IMR-90 (cell line): ENCODE data around the gene LUC7L3. TPM values are rescaled to one million over a fixed set of nuclear protein-coding genes. Genes with fewer than 3 reads are reported as not detected.

ENCODE experiments used
- ATAC-seq: fragments of 200-7000 bp; cut with Tn5 transposase; 2 replicates; pipeline ENCODE4 v1.9.1; 2020; ENCODE audit warnings: low read depth, mild to moderate bottlenecking, moderate library complexity
- BruUV-seq: library from RNA; stranded (reverse); fragments of 400-500 nt; replicated peaks from 2 replicates; lab custom pipeline; 2021; lab: Mats Ljungman, UMichigan
- CTCF ChIA-PET: fragments of 300-600 bp; formaldehyde crosslinking; extraction: SDS; loops from one replicate; lab custom pipeline; 2021; ENCODE audit warnings: antibody characterized with exemption; lab: Yijun Ruan, JAX
- POLR2A ChIA-PET: fragments of 300-600 bp; sonication (Branson Sonifier 250); formaldehyde crosslinking; loops from one replicate; lab custom pipeline; 2022; ENCODE audit warnings: antibody characterized with exemption; ENCODE audit not compliant: unreplicated experiment; lab: Charles Lee
- DNase-seq: peaks from one replicate; pipeline ENCODE4 v3.0.0; 2013
- H2AFZ ChIP-seq: replicated peaks from 2 replicates; pipeline ENCODE3; 2013; ENCODE audit warnings: low read length, mild to moderate bottlenecking; ENCODE audit not compliant: poor library complexity
- H2AK5ac ChIP-seq: 2 replicates; pipeline ENCODE4 v1.6.1; 2013; ENCODE audit warnings: low read depth, low read length, inconsistent platforms
- H2AK9ac ChIP-seq: replicated peaks from 2 replicates; pipeline ENCODE3; 2013; ENCODE audit warnings: mild to moderate bottlenecking, low read depth, low read length, moderate library complexity; ENCODE audit not compliant: poor library complexity
- H2BK120ac ChIP-seq: 2 replicates; pipeline ENCODE4 v1.6.1; 2013; ENCODE audit warnings: low read depth, low read length, inconsistent platforms
- H2BK15ac ChIP-seq: 3 replicates; pipeline ENCODE4 v1.6.1; 2013; ENCODE audit warnings: low read depth, low read length, inconsistent platforms
- H2BK20ac ChIP-seq: 2 replicates; pipeline ENCODE4 v1.6.1; 2013; ENCODE audit warnings: low read depth, mild to moderate bottlenecking, inconsistent platforms, low read length, moderate library complexity
- H2BK5ac ChIP-seq: 2 replicates; pipeline ENCODE4 v1.6.1; 2013; ENCODE audit warnings: mild to moderate bottlenecking, low read depth, low read length, inconsistent platforms; ENCODE audit not compliant: poor library complexity, severe bottlenecking
- H3K14ac ChIP-seq: replicated peaks from 2 replicates; pipeline ENCODE4 v1.6.1; 2013; ENCODE audit warnings: low read depth, low read length, inconsistent platforms
- H3K18ac ChIP-seq: 2 replicates; pipeline ENCODE4 v1.6.1; 2013; ENCODE audit warnings: low read depth, low read length, control low read depth
- H3K23ac ChIP-seq: 2 replicates; pipeline ENCODE4 v1.6.1; 2013; ENCODE audit warnings: low read depth, low read length, inconsistent platforms
- H3K27ac ChIP-seq: 2 replicates; pipeline ENCODE4 v1.5.1; 2013; ENCODE audit warnings: mild to moderate bottlenecking, control low read depth, low read length; ENCODE audit not compliant: insufficient read depth
- H3K27me3 ChIP-seq: 2 replicates; pipeline ENCODE4 v1.6.1; 2013; ENCODE audit warnings: low read length; ENCODE audit not compliant: control insufficient read depth, insufficient read depth
- H3K36me3 ChIP-seq: 2 replicates; pipeline ENCODE4 v1.6.1; 2013; ENCODE audit warnings: low read length, mixed read lengths; ENCODE audit not compliant: control insufficient read depth, insufficient read depth
- H3K4ac ChIP-seq: 2 replicates; pipeline ENCODE4 v1.6.1; 2013; ENCODE audit warnings: low read depth, low read length, inconsistent platforms
- H3K4me1 ChIP-seq: 2 replicates; pipeline ENCODE4 v1.6.1; 2013; ENCODE audit warnings: low read length, mixed read lengths; ENCODE audit not compliant: control insufficient read depth, insufficient read depth
- H3K4me2 ChIP-seq: 2 replicates; pipeline ENCODE4 v1.6.1; 2013; ENCODE audit warnings: low read depth, mild to moderate bottlenecking, control low read depth, low read length, moderate library complexity
- H3K4me3 ChIP-seq: 2 replicates; pipeline ENCODE4 v1.5.1; 2013; ENCODE audit warnings: low read depth, mild to moderate bottlenecking, control low read depth, low read length, moderate library complexity; ENCODE audit not compliant: insufficient read depth
- H3K56ac ChIP-seq: 2 replicates; pipeline ENCODE4 v1.6.1; 2013; ENCODE audit warnings: low read length, inconsistent platforms; ENCODE audit not compliant: insufficient read depth; ENCODE audit errors: extremely low read depth
- H3K79me1 ChIP-seq, 2 experiments: 2 replicates each; pipeline ENCODE4 v1.6.1; 2013; ENCODE audit warnings: low read length in 2 of 2, inconsistent platforms in 1 of 2, low read depth in 1 of 2
- H3K9ac ChIP-seq: 2 replicates; pipeline ENCODE4 v1.6.1; 2013; ENCODE audit warnings: low read depth, low read length, control low read depth
- H3K9me1 ChIP-seq: 2 replicates; pipeline ENCODE4 v1.6.1; 2013; ENCODE audit warnings: low read length, inconsistent platforms; ENCODE audit not compliant: insufficient read depth
- H3K9me3 ChIP-seq: 2 replicates; pipeline ENCODE4 v1.6.1; 2013; ENCODE audit warnings: low read length; ENCODE audit not compliant: control insufficient read depth, insufficient read depth
- H4K20me1 ChIP-seq: 2 replicates; pipeline ENCODE4 v1.6.1; 2013; ENCODE audit warnings: low read length, inconsistent platforms; ENCODE audit not compliant: insufficient read depth
- H4K5ac ChIP-seq: 2 replicates; pipeline ENCODE4 v1.6.1; 2013; ENCODE audit warnings: mild to moderate bottlenecking, low read depth, low read length, control low read depth
- H4K8ac ChIP-seq, 2 experiments: 2 replicates each; pipeline ENCODE4 v1.6.1; 2013; ENCODE audit warnings: low read depth in 2 of 2, low read length in 2 of 2, control low read depth in 1 of 2, inconsistent platforms in 1 of 2
- H4K91ac ChIP-seq: 2 replicates; pipeline ENCODE4 v1.6.1; 2013; ENCODE audit warnings: low read depth, low read length, inconsistent platforms; ENCODE audit not compliant: insufficient read depth
- BHLHE40 ChIP-seq: fragments of 150-350 bp; IDR thresholded peaks from 2 replicates; pipeline ENCODE4 v1.6.1; 2016; ENCODE audit warnings: mild to moderate bottlenecking, low read depth, low read length
- CEBPB ChIP-seq: IDR thresholded peaks from 2 replicates; pipeline ENCODE4 v1.6.1; 2012; ENCODE audit warnings: low read depth, low read length, improper control_type of control experiment
- CHD1 ChIP-seq: IDR thresholded peaks from 2 replicates; pipeline ENCODE4 v1.6.1; 2012; ENCODE audit warnings: low read depth, low read length, improper control_type of control experiment
- MAFK ChIP-seq: IDR thresholded peaks from 2 replicates; pipeline ENCODE4 v1.6.1; 2012; ENCODE audit warnings: low read depth, low read length, improper control_type of control experiment
- MAZ ChIP-seq: IDR thresholded peaks from 2 replicates; pipeline ENCODE4 v1.6.1; 2012; ENCODE audit warnings: low read depth, mild to moderate bottlenecking, low read length, improper control_type of control experiment, moderate library complexity, borderline replicate concordance
- MXI1 ChIP-seq: IDR thresholded peaks from 2 replicates; pipeline ENCODE4 v1.6.1; 2012; ENCODE audit warnings: low read depth, mild to moderate bottlenecking, low read length, moderate library complexity, borderline replicate concordance
- NFE2L2 ChIP-seq: fragments of 150-350 bp; IDR thresholded peaks from 2 replicates; pipeline ENCODE4 v1.6.1; 2016; ENCODE audit warnings: low read depth, mild to moderate bottlenecking, low read length
- POLR2A ChIP-seq: IDR thresholded peaks from 2 replicates; pipeline ENCODE4 v1.6.1; 2012; ENCODE audit warnings: mild to moderate bottlenecking, low read depth, low read length
- RAD21 ChIP-seq: IDR thresholded peaks from 2 replicates; pipeline ENCODE4 v1.6.1; 2012; ENCODE audit warnings: low read length, improper control_type of control experiment
- RCOR1 ChIP-seq: IDR thresholded peaks from 2 replicates; pipeline ENCODE4 v1.6.1; 2012; ENCODE audit warnings: mild to moderate bottlenecking, low read length, improper control_type of control experiment; ENCODE audit not compliant: insufficient replicate concordance
- RFX5 ChIP-seq: IDR thresholded peaks from 2 replicates; pipeline ENCODE4 v1.8.0; 2012; ENCODE audit warnings: low read depth, mild to moderate bottlenecking, low read length, moderate library complexity
- SMC3 ChIP-seq: fragments of 150-350 bp; IDR thresholded peaks from 2 replicates; pipeline ENCODE4 v1.6.1; 2016; ENCODE audit warnings: low read depth, mild to moderate bottlenecking, antibody characterized with exemption, low read length, moderate library complexity
- WGBS, 2 experiments: methylation state at CpG; one replicate each; pipeline versions ENCODE4 v1.1.5 to v1.1.7; 2013; ENCODE audit warnings: missing lambda C conversion rate in 2 of 2; ENCODE audit not compliant: insufficient read length in 1 of 2; ENCODE audit errors: extremely low coverage in 2 of 2; 5-methylcytosine and 5-hydroxymethylcytosine counted together
- dilution Hi-C: fragments of 300-500 bp; cut with HindIII; formaldehyde crosslinking; loops from one replicate; pipeline ENCODE4 v1.14.3; 2018; ENCODE audit warnings: low sequenced_read_pairs; ENCODE audit not compliant: unreplicated experiment
- in situ Hi-C: fragments of 300-500 bp; cut with MboI; formaldehyde crosslinking; loops from 3 replicates; pipeline ENCODE4 v1.14.3; 2019; ENCODE audit warnings: low sequenced_read_pairs, inconsistent platforms, mixed read lengths
- intact Hi-C: fragments of 100-400 bp; cut with micrococcal nuclease; formaldehyde crosslinking; loops from 2 replicates; pipeline ENCODE4 v1.10.0; 2022
- polyA plus RNA-seq, 3 experiments: library from polyadenylated mRNA; depleted of rRNA; stranded (reverse); fragments of >200 nt; gene quantifications; 2 replicates each; pipeline ENCODE4 v1.2.3, GENCODE V29; 2012; ENCODE audit warnings: low replicate concordance in 1 of 3
- total RNA-seq: library from RNA; depleted of rRNA; stranded (reverse); fragments of >200 nt; gene quantifications from 2 replicates; pipeline ENCODE4 v1.2.3, GENCODE V29; 2012
- TF ChIP-seq, protein P1 (sequence below): conservative IDR thresholded peaks from 2 replicates; pipeline ENCODE4 v1.5.1; 2012; ENCODE audit warnings: mild to moderate bottlenecking, low read depth, low read length, improper control_type of control experiment
- TF ChIP-seq, protein P2 (sequence below): fragments of 150-350 bp; IDR thresholded peaks from 2 replicates; pipeline ENCODE4 v1.6.1; 2016; ENCODE audit warnings: low read depth, mild to moderate bottlenecking, low read length, moderate library complexity, borderline replicate concordance
- TF ChIP-seq, protein P3 (sequence below): fragments of 150-350 bp; IDR thresholded peaks from 2 replicates; pipeline ENCODE4 v1.6.1; 2017; ENCODE audit warnings: mild to moderate bottlenecking, antibody characterized with exemption, low read length, low read depth

Gene LUC7L3
- total and polyA plus RNA-seq, 2 of the 4 experiments (the other 2 are of a cell fraction): 17.7 to 44.7 TPM

DNA sequence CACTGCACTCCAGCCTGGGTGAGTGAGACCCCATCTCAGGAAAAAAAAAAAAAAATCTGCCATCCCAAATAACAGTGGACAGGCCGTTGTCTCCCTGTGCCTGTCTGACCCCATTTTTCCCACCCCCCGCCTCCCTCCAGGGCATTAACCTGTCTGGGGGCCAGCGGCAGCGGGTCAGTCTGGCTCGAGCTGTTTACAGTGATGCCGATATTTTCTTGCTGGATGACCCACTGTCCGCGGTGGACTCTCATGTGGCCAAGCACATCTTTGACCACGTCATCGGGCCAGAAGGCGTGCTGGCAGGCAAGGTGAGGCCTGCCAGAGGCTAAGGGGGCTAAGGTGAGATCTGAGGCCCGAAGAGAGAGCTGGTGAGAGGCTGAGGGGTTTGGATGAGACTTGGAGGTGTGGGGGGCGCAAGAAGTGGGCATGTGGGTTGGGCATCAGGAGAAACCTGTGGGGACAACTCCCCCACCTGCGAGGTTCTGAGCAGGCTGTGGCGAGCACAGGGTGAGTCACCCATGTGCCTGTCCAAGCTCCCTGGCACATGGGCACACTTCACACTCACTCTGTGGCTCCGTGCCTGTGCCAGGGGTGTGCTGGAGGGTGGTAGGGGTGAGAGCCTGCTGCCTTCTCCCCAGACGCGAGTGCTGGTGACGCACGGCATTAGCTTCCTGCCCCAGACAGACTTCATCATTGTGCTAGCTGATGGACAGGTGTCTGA is 46.4 kb upstream of the LUC7L3 start:
- DNase-seq (no peak), ATAC-seq (no peak)
- TF ChIP-seq RCOR1 (no peak), MXI1 (no peak), SMC3 (no peak), BHLHE40 (no peak), POLR2A (no peak), NFE2L2 (no peak), RAD21 (no peak), MAFK (no peak), CHD1 (no peak), MAZ (no peak), RFX5 (no peak), CEBPB (no peak)
- TF ChIP-seq, protein P1, sequence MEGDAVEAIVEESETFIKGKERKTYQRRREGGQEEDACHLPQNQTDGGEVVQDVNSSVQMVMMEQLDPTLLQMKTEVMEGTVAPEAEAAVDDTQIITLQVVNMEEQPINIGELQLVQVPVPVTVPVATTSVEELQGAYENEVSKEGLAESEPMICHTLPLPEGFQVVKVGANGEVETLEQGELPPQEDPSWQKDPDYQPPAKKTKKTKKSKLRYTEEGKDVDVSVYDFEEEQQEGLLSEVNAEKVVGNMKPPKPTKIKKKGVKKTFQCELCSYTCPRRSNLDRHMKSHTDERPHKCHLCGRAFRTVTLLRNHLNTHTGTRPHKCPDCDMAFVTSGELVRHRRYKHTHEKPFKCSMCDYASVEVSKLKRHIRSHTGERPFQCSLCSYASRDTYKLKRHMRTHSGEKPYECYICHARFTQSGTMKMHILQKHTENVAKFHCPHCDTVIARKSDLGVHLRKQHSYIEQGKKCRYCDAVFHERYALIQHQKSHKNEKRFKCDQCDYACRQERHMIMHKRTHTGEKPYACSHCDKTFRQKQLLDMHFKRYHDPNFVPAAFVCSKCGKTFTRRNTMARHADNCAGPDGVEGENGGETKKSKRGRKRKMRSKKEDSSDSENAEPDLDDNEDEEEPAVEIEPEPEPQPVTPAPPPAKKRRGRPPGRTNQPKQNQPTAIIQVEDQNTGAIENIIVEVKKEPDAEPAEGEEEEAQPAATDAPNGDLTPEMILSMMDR: no peak
- TF ChIP-seq, protein P2, sequence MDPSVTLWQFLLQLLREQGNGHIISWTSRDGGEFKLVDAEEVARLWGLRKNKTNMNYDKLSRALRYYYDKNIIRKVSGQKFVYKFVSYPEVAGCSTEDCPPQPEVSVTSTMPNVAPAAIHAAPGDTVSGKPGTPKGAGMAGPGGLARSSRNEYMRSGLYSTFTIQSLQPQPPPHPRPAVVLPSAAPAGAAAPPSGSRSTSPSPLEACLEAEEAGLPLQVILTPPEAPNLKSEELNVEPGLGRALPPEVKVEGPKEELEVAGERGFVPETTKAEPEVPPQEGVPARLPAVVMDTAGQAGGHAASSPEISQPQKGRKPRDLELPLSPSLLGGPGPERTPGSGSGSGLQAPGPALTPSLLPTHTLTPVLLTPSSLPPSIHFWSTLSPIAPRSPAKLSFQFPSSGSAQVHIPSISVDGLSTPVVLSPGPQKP: no peak
- TF ChIP-seq, protein P3, sequence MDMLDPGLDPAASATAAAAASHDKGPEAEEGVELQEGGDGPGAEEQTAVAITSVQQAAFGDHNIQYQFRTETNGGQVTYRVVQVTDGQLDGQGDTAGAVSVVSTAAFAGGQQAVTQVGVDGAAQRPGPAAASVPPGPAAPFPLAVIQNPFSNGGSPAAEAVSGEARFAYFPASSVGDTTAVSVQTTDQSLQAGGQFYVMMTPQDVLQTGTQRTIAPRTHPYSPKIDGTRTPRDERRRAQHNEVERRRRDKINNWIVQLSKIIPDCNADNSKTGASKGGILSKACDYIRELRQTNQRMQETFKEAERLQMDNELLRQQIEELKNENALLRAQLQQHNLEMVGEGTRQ: no peak
- no peak overlapping the region for H3K27ac ChIP-seq
- no peak overlapping the region for H4K5ac ChIP-seq
- peaks cover 17% of the 10 kb centered on the region for H3K4me1 ChIP-seq
- H2BK120ac ChIP-seq: no peak overlapping the region
- no peak overlapping the region for H2BK20ac ChIP-seq
- peak overlapping the region; percentile 14; the same call in 1 of the 2 replicates for H4K91ac ChIP-seq
- no peaks in the 10 kb centered on the region for H3K9me3 ChIP-seq
- no peak overlapping the region for H4K8ac ChIP-seq
- no peak overlapping the region for H2AK9ac ChIP-seq
- H4K20me1 ChIP-seq: no peaks in the 10 kb centered on the region
- in situ Hi-C loops: no loop called here
- intact Hi-C loops: no loop called here
- 0 out of 2 replicates have a peak, but pooled peaks cover 1% of the 10 kb centered on the region for H3K36me3 ChIP-seq
- no peak overlapping the region for H3K4me2 ChIP-seq
- no peak overlapping the region for H3K23ac ChIP-seq
- H3K14ac ChIP-seq: no peak overlapping the region
- BruUV-seq: no TSS peak
- no peak overlapping the region for H3K9ac ChIP-seq
- POLR2A ChIA-PET: no interaction called here
- CTCF ChIA-PET: interaction anchor here (1.6 kb wide), 1 partner anchor 12 kb away, joined by 4 read pairs; no protein-coding TSS in a partner anchor
- no peak overlapping the region for H2BK15ac ChIP-seq
- peak overlapping the region; percentile 25 for H3K4ac ChIP-seq
- H3K56ac ChIP-seq: no peak overlapping the region
- no peaks in the 10 kb centered on the region for H3K27me3 ChIP-seq
- WGBS, 2 experiments: 96% methylated on average over 11 of the region's 20 CpGs; no CpG with 5 or more reads in 1 of the 2 experiments
- H2AFZ ChIP-seq: peak overlapping the region; percentile 5
- dilution Hi-C loops: no loop called here
- H2AK5ac ChIP-seq: peak overlapping the region; percentile 40; the same call in 1 of the 2 replicates
- H3K4me3 ChIP-seq: no peak overlapping the region
- peaks cover 10% of the 10 kb centered on the region for H3K9me1 ChIP-seq
- H2BK5ac ChIP-seq: no peak overlapping the region
- H3K18ac ChIP-seq: no peak overlapping the region
- peaks cover 0 to under 1% of the 10 kb centered on the region in 2 experiments; a peak in 1 of 4 replicates for H3K79me1 ChIP-seq
